Type B pancreatic cell (in vitro differentiated cells): ENCODE measurements around the gene NUP210L. TPM values are rescaled to one million over a fixed set of nuclear protein-coding genes. Genes with fewer than 3 reads are reported as not detected.
A peak's percentile ranks its signal among the peaks of the same experiment; 100 is the strongest.

Experiments
- DNase-seq: peaks from one replicate; pipeline ENCODE4 v3.0.0; 2021; ENCODE audit warnings: mixed read lengths; ENCODE audit not compliant: unreplicated experiment; ENCODE audit errors: extremely low spot score
- H3K27ac Mint-ChIP-seq: 2 replicates; pipeline ENCODE4 v1.8.0; 2021; ENCODE audit warnings: mild to moderate bottlenecking, mixed read lengths
- H3K27me3 Mint-ChIP-seq: 2 replicates; pipeline ENCODE4 v1.8.0; 2021; ENCODE audit warnings: mixed read lengths
- H3K36me3 Mint-ChIP-seq: 2 replicates; pipeline ENCODE4 v1.8.0; 2021; ENCODE audit warnings: mixed read lengths
- H3K4me1 Mint-ChIP-seq: one replicate; pipeline ENCODE4 v1.8.0; 2021; ENCODE audit warnings: mixed read lengths; ENCODE audit not compliant: unreplicated experiment
- H3K4me3 Mint-ChIP-seq: 2 replicates; pipeline ENCODE4 v1.8.0; 2021; ENCODE audit warnings: mild to moderate bottlenecking, mixed read lengths
- H3K9me3 Mint-ChIP-seq: 2 replicates; pipeline ENCODE4 v1.8.0; 2021; ENCODE audit warnings: mixed read lengths
- total RNA-seq: library from RNA; stranded (reverse); gene quantifications from 2 replicates; pipeline ENCODE4 v1.2.1, GENCODE V29; 2021; ENCODE audit warnings: low replicate concordance
- TF ChIP-seq, protein P1 (sequence below): fragments of 200-600 bp; sonication (generic); conservative IDR thresholded peaks from 2 replicates; pipeline ENCODE4 v1.5.0; 2021; ENCODE audit warnings: antibody characterized with exemption, mild to moderate bottlenecking

The NUP210L gene
- total RNA-seq, 1 donor from 2014 or later, result not detected

DNA sequence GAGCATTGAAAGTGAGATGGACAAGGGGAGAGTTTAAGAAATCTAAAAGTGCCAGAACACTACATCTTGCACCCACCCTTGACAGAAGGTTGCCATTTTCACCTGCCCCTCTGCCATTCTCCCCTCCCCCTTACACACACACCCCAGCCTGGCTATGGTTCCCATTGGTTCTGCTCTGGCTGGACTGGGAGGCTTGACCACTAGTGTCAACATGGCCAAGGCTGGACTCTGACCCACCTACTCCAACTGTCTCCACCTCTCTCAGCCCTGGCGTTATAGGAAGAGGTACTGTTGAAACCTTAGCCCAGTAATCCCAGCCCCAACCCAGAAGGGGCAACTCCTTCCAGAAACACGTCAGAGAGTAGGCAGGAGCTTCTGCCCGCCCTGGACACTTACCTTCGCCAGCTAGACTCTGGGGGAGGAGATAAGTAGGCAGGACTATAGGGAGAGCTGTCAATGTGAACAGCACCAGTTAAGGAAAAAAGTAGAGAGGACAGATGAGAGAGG, 201.0 kb downstream of the NUP210L start:
- Mint-ChIP-seq H3K4me1 (peaks cover 19% of the 10 kb centered on the region), H3K9me3 (no peaks in the 10 kb centered on the region), H3K27me3 (no peaks in the 10 kb centered on the region), H3K4me3 (peak overlapping the region; percentile 7), H3K27ac (peak overlapping the region; percentile 33), H3K36me3 (peaks cover 6% of the 10 kb centered on the region)
- TF ChIP-seq, protein P1, sequence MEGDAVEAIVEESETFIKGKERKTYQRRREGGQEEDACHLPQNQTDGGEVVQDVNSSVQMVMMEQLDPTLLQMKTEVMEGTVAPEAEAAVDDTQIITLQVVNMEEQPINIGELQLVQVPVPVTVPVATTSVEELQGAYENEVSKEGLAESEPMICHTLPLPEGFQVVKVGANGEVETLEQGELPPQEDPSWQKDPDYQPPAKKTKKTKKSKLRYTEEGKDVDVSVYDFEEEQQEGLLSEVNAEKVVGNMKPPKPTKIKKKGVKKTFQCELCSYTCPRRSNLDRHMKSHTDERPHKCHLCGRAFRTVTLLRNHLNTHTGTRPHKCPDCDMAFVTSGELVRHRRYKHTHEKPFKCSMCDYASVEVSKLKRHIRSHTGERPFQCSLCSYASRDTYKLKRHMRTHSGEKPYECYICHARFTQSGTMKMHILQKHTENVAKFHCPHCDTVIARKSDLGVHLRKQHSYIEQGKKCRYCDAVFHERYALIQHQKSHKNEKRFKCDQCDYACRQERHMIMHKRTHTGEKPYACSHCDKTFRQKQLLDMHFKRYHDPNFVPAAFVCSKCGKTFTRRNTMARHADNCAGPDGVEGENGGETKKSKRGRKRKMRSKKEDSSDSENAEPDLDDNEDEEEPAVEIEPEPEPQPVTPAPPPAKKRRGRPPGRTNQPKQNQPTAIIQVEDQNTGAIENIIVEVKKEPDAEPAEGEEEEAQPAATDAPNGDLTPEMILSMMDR, result no peak
- no peak for DNase-seq

DNA sequence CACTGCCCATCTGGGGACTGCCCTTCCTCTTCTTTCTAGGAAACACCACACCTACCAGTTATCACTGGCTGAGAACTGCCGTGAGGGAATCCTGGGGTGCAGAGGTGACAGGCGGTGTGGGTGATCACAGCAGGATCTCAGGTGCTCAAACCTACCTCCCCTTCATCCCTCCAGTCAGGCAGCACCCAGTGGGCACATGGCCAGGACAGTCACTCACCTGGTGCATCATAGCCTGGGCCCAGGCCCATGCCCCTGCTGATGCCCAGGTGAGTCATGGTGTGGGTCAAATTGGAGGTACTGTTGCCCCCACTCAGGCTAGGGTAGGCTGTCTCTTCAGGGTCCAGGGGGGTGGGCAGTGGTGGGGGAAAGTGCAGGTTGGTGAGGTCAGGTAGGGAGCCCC, 203.1 kb downstream of the NUP210L start:
- Mint-ChIP-seq H3K9me3 (no peaks in the 10 kb centered on the region), H3K36me3 (peaks cover 6% of the 10 kb centered on the region), H3K4me1 (peaks cover 7% of the 10 kb centered on the region), H3K27ac (no peak overlapping the region), H3K27me3 (no peaks in the 10 kb centered on the region), H3K4me3 (no peak overlapping the region)
- DNase-seq, result no peak
- TF ChIP-seq, protein P1, result no peak

DNA sequence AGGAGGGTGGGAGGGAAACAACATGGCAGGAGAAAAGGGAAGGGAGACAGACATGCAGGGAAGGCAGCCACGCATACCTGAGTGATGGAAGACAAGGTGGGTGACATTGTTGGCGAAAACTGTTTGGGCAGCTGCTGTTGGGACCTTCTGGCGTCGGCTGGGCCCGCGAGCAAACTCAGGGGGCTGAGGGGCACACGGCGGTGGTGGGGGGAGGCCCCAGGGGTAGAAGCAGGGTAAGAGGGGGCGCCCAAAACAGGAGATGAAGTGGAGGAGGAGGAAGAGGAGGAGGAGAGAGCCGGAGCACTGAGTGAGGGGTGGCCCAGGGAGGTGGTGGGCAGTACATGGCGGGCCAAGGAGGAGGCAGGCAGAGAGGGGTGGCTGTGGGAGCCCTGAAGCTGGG, 203.7 kb downstream of the NUP210L start:
- no peaks in the 10 kb centered on the region for H3K27me3 Mint-ChIP-seq
- H3K27ac Mint-ChIP-seq, result no peak overlapping the region

DNA sequence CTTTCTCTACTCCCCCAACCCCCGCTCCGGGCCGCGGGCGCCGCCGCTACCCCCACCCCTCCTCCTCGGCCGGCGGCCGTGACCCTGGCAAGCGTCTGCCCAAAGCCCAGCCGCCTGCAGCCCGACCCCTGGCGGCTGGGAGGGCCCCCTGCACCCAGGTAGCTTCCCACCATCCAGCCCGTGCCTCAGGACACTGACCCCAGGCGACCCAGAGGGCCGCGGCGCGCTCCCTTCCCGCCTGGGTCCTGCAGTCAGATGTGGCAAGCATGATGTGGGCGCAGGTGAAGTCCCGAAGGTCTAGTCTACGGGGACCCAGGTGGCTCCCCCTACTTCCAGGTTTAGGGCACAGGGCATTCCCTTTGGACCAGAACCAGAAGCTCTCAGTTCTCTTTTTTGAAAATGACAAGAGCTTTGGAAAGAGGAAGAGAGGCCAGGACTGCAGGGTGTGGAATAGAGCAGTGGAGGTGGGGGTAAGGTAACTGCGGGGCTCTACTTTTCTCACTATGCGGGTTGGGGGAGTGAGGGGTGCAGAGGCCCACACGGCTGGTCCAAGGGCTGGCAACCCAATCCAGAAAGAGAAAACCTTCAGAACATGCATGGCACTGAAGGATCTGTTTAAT, 208.1 kb downstream of the NUP210L start, which contains the start of gene DENND4B:
Gene DENND4B (minus strand): TSS at position 97 of the 620 bp plus-strand sequence. CDS start 2,344 bp downstream, outside the sequence.
- Mint-ChIP-seq H3K9me3 (no peaks in the 10 kb centered on the region), H3K4me3 (peak within 1 kb of the TSS; percentile 88), H3K36me3 (peaks cover 6% of the 10 kb centered on the region), H3K27me3 (no peaks in the 10 kb centered on the region), H3K4me1 (peaks cover 7% of the 10 kb centered on the region), H3K27ac (peak within 1 kb of the TSS; percentile 79)
- DNase-seq, result peak; percentile 86
- TF ChIP-seq, protein P1, result peak; percentile 95

More for the DNA sequence above, 203.7 kb downstream of the NUP210L start:
- Mint-ChIP-seq H3K4me3 (no peak overlapping the region), H3K9me3 (no peaks in the 10 kb centered on the region), H3K36me3 (peaks cover 6% of the 10 kb centered on the region), H3K4me1 (peaks cover 5% of the 10 kb centered on the region)
- TF ChIP-seq, protein P1, result no peak
- no peak for DNase-seq

DNA sequence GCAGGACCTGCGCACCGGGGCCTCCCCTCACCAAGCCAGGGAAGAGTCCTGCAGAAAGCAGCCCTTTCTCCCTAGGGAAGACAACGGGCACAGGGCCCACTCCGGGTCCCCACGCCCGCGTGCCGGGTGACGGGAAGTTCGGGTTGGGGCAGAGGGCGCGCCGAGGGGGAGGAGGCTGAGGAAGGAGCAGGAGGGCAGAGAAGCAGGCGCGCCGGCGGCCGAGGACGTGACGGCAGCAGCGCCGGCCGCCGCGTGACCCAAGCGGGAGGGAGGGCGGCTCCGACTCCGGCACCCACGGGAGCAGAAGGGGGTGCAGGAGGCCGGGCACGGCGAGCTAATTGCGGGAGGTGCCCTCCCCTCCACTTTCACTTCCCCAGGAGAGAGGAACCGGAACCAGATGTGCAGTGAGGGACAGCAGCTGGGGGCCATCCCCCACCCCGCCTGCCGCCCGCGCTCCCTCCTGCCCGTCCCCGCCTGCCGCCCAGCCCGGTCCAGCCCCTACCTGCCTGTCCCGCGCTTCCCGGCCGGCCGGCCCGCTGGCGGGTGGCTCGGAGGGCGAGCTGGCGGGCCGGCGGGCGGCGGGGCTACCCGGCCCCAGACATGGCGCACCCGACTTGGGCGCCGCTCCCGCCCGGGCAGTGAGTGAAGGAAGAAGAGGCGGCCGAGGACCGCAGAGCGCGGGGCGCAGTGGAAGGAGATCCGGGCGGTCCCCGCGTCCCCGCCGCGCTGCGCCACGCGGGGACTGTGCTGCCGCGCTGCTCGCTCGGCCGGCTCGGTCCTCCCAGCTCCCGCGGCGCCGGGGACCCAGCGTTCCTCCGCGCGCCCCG, 208.9 kb downstream of the NUP210L start:
- peak overlapping the region; percentile 88 for H3K4me3 Mint-ChIP-seq
- H3K36me3 Mint-ChIP-seq, result peaks cover 6% of the 10 kb centered on the region
- TF ChIP-seq, protein P1, result no peak
- peak overlapping the region; percentile 76 for H3K27ac Mint-ChIP-seq
- H3K4me1 Mint-ChIP-seq, result peaks cover 7% of the 10 kb centered on the region
- DNase-seq, result no peak
- no peaks in the 10 kb centered on the region for H3K9me3 Mint-ChIP-seq
- H3K27me3 Mint-ChIP-seq, result no peaks in the 10 kb centered on the region
